GM23338 (cell line): ENCODE data around the gene LTBP2. TPM values are rescaled to one million over a fixed set of nuclear protein-coding genes. Genes with fewer than 3 reads are reported as not detected.

Source experiments
- ATAC-seq: fragments of 200-7000 bp; cut with Tn5 transposase; 3 replicates; pipeline ENCODE4 v1.9.1; 2020
- DNase-seq: peaks from one replicate; pipeline ENCODE4 v3.0.0-alpha.2; 2015; ENCODE audit warnings: low spot score
- H2AFZ ChIP-seq: fragments of 200-600 bp; sonication (generic); 2 replicates; pipeline ENCODE4 v1.8.0; 2016; ENCODE audit warnings: antibody characterized with exemption, mild to moderate bottlenecking, moderate library complexity
- H3F3A ChIP-seq: fragments of 200-600 bp; sonication (generic); replicated peaks from 2 replicates; pipeline ENCODE4 v1.8.0; 2017; ENCODE audit warnings: antibody characterized with exemption, mixed run types, low read depth
- H3K27ac ChIP-seq: fragments of 200-600 bp; sonication (generic); 2 replicates; pipeline ENCODE4 v1.6.1; 2016; ENCODE audit warnings: low read depth
- H3K27me3 ChIP-seq: fragments of 200-600 bp; sonication (generic); 2 replicates; pipeline ENCODE4 v1.8.0; 2016; ENCODE audit warnings: mild to moderate bottlenecking, mixed run types, moderate library complexity; ENCODE audit not compliant: insufficient read depth
- H3K36me3 ChIP-seq: fragments of 200-600 bp; sonication (generic); 2 replicates; pipeline ENCODE4 v1.8.0; 2016; ENCODE audit warnings: mild to moderate bottlenecking; ENCODE audit not compliant: insufficient read depth
- H3K4me1 ChIP-seq: fragments of 200-600 bp; sonication (generic); 2 replicates; pipeline ENCODE4 v1.8.0; 2016; ENCODE audit warnings: mild to moderate bottlenecking, moderate library complexity; ENCODE audit not compliant: insufficient read depth
- H3K4me2 ChIP-seq: fragments of 200-600 bp; sonication (generic); 2 replicates; pipeline ENCODE4 v1.7.1; 2017; ENCODE audit warnings: mixed run types
- H3K4me3 ChIP-seq: fragments of 200-600 bp; sonication (generic); 2 replicates; pipeline ENCODE4 v1.6.1; 2016; ENCODE audit warnings: mixed run types
- H3K79me2 ChIP-seq: fragments of 200-600 bp; sonication (generic); replicated peaks from 2 replicates; pipeline ENCODE4 v1.8.0; 2017; ENCODE audit warnings: mild to moderate bottlenecking; ENCODE audit not compliant: insufficient read depth
- H3K9me2 ChIP-seq: fragments of 200-600 bp; sonication (generic); 2 replicates; pipeline ENCODE4 v1.8.0; 2017; ENCODE audit not compliant: insufficient read depth
- H4K20me1 ChIP-seq: fragments of 200-600 bp; sonication (generic); replicated peaks from 2 replicates; pipeline ENCODE4 v1.8.0; 2017; ENCODE audit warnings: mild to moderate bottlenecking; ENCODE audit not compliant: insufficient read depth
- H3K27ac Mint-ChIP-seq: 2 replicates; pipeline ENCODE4 v1.8.0; 2020; ENCODE audit warnings: inconsistent platforms, mild to moderate bottlenecking, moderate library complexity, mixed read lengths
- H3K27me3 Mint-ChIP-seq: 3 replicates; pipeline ENCODE4 v1.8.0; 2022; ENCODE audit warnings: low read depth, mild to moderate bottlenecking, moderate library complexity, mixed read lengths, inconsistent platforms; ENCODE audit not compliant: insufficient read depth, poor library complexity
- H3K36me3 Mint-ChIP-seq: 3 replicates; pipeline ENCODE4 v1.8.0; 2021; ENCODE audit warnings: low read depth, mild to moderate bottlenecking, inconsistent platforms, moderate library complexity, mixed read lengths
- H3K4me1 Mint-ChIP-seq: 3 replicates; pipeline ENCODE4 v1.8.0; 2020; ENCODE audit warnings: mild to moderate bottlenecking, inconsistent platforms, mixed read lengths
- H3K4me3 Mint-ChIP-seq: 3 replicates; pipeline ENCODE4 v1.8.0; 2021; ENCODE audit warnings: moderate library complexity, mild to moderate bottlenecking, inconsistent platforms, mixed read lengths
- H3K9me3 Mint-ChIP-seq: 3 replicates; pipeline ENCODE4 v1.8.0; 2020; ENCODE audit warnings: moderate library complexity, mild to moderate bottlenecking, inconsistent platforms, mixed read lengths
- NANOG ChIP-seq: IDR thresholded peaks from 2 replicates; pipeline ENCODE4 v1.6.1; 2016; ENCODE audit warnings: antibody characterized with exemption, borderline replicate concordance
- STAT1 ChIP-seq: IDR thresholded peaks from one replicate; pipeline ENCODE4 v1.6.1; 2016; ENCODE audit warnings: antibody characterized with exemption; ENCODE audit not compliant: unreplicated experiment
- polyA plus RNA-seq: library from polyadenylated mRNA; unstranded; fragments of >200 nt; fragmentation: Nextera tagmentation; extraction: Ambion mirVana; gene quantifications from 2 replicates; pipeline ENCODE4 v1.2.1, GENCODE V29; 2016
- total RNA-seq: library from RNA; depleted of rRNA; stranded (reverse); fragments of >200 nt; shearing (Covaris generic); gene quantifications from 2 replicates; pipeline ENCODE4 v1.2.3, GENCODE V29; 2014
- TF ChIP-seq, protein P1 (sequence below): fragments of 250-450 bp; sonication (Bioruptor Pico); IDR thresholded peaks from 2 replicates; pipeline ENCODE4 v1.5.0; 2020; ENCODE audit warnings: mild to moderate bottlenecking, moderate library complexity
- TF ChIP-seq, protein P2 (sequence below): IDR thresholded peaks from 2 replicates; pipeline ENCODE4 v1.6.1; 2016; ENCODE audit warnings: antibody characterized with exemption
- TF ChIP-seq, protein P3 (sequence below), 2 experiments: fragments of 200-600 bp in 1 of 2; sonication (generic) in 1 of 2; conservative IDR thresholded peaks; 2 replicates each; pipeline versions ENCODE4 v1.5.1 to v1.6.1; 2016 to 2017; ENCODE audit warnings: antibody characterized with exemption in 2 of 2, low read depth in 2 of 2, mild to moderate bottlenecking in 2 of 2, moderate library complexity in 1 of 2

LTBP2 gene
- total and polyA plus RNA-seq, 2 experiments from 2014 or later, result 0.27 to 0.49 TPM

DNA sequence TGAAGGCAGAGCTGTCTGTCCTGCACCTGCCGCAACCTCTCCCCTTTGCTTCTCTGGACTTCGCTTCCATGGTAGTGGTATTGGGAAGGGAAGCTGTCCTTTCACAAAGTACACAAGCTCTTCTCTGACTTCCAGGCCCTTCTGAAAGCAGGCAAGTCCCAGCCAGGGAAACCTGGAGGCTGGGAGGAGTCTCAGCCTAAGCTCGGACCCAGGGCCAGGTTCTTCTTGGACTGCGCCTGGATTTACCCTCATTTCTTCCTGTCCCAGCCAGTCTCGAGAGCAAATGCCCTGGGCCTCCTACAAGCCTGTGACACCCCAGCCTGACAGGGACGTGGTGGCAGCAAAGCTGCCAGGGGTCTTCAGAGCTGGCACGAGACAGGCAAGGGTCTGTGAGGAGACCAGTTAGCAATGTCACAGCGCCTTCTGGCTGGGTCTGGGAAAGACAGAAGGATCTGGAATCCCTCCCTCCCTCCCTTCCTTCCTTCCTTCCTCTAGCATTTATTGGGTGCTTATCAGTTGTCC, 96.1 kb downstream of the LTBP2 start (continued):
- TF ChIP-seq, protein P1, sequence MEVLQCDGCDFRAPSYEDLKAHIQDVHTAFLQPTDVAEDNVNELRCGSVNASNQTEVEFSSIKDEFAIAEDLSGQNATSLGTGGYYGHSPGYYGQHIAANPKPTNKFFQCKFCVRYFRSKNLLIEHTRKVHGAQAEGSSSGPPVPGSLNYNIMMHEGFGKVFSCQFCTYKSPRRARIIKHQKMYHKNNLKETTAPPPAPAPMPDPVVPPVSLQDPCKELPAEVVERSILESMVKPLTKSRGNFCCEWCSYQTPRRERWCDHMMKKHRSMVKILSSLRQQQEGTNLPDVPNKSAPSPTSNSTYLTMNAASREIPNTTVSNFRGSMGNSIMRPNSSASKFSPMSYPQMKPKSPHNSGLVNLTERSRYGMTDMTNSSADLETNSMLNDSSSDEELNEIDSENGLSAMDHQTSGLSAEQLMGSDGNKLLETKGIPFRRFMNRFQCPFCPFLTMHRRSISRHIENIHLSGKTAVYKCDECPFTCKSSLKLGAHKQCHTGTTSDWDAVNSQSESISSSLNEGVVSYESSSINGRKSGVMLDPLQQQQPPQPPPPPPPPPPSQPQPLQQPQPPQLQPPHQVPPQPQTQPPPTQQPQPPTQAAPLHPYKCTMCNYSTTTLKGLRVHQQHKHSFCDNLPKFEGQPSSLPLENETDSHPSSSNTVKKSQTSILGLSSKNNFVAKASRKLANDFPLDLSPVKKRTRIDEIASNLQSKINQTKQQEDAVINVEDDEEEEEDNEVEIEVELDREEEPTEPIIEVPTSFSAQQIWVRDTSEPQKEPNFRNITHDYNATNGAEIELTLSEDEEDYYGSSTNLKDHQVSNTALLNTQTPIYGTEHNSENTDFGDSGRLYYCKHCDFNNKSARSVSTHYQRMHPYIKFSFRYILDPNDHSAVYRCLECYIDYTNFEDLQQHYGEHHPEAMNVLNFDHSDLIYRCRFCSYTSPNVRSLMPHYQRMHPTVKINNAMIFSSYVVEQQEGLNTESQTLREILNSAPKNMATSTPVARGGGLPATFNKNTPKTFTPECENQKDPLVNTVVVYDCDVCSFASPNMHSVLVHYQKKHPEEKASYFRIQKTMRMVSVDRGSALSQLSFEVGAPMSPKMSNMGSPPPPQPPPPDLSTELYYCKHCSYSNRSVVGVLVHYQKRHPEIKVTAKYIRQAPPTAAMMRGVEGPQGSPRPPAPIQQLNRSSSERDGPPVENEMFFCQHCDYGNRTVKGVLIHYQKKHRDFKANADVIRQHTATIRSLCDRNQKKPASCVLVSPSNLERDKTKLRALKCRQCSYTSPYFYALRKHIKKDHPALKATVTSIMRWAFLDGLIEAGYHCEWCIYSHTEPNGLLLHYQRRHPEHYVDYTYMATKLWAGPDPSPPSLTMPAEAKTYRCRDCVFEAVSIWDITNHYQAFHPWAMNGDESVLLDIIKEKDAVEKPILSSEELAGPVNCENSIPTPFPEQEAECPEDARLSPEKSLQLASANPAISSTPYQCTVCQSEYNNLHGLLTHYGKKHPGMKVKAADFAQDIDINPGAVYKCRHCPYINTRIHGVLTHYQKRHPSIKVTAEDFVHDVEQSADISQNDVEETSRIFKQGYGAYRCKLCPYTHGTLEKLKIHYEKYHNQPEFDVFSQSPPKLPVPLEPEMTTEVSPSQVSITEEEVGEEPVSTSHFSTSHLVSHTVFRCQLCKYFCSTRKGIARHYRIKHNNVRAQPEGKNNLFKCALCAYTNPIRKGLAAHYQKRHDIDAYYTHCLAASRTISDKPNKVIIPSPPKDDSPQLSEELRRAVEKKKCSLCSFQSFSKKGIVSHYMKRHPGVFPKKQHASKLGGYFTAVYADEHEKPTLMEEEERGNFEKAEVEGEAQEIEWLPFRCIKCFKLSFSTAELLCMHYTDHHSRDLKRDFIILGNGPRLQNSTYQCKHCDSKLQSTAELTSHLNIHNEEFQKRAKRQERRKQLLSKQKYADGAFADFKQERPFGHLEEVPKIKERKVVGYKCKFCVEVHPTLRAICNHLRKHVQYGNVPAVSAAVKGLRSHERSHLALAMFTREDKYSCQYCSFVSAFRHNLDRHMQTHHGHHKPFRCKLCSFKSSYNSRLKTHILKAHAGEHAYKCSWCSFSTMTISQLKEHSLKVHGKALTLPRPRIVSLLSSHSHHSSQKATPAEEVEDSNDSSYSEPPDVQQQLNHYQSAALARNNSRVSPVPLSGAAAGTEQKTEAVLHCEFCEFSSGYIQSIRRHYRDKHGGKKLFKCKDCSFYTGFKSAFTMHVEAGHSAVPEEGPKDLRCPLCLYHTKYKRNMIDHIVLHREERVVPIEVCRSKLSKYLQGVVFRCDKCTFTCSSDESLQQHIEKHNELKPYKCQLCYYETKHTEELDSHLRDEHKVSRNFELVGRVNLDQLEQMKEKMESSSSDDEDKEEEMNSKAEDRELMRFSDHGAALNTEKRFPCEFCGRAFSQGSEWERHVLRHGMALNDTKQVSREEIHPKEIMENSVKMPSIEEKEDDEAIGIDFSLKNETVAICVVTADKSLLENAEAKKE (CRISPR knock-in tag), result no peak
- TF ChIP-seq STAT1, result no peak
- TF ChIP-seq, protein P2, sequence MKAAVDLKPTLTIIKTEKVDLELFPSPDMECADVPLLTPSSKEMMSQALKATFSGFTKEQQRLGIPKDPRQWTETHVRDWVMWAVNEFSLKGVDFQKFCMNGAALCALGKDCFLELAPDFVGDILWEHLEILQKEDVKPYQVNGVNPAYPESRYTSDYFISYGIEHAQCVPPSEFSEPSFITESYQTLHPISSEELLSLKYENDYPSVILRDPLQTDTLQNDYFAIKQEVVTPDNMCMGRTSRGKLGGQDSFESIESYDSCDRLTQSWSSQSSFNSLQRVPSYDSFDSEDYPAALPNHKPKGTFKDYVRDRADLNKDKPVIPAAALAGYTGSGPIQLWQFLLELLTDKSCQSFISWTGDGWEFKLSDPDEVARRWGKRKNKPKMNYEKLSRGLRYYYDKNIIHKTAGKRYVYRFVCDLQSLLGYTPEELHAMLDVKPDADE, result no peak
- no peak for TF ChIP-seq NANOG

DNA sequence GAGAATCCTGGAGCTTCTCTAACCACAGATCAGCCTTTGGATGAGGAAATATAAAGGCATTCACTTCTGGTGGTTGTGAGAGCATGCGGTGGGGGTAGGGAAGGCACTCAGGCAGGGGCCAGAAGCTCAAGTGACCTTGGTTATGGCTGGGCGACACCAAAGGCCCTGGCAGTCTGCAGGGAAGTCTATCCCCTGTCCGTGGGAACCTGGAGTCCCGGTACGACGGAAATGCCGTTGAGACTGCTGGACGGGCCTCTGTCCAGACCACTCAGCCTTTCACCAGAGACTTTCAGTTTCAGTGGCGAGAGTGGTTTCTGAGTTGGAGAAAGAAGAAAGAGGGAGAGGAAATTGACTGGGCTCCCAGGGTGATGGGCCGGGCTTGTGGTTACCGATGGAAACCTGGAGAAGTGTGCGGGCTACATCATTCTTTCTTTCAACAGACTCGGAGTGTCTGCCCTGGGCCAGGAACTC, 97.5 kb downstream of the LTBP2 start:
- H2AFZ ChIP-seq, result peak overlapping the region; percentile 83
- H3K4me3 ChIP-seq, result no peak overlapping the region
- Mint-ChIP-seq H3K27ac (no peak overlapping the region), H3K36me3 (no peaks in the 10 kb centered on the region), H3K9me3 (no peaks in the 10 kb centered on the region; the same call in 2 of the 3 replicates), H3K27me3 (peaks cover 27% of the 10 kb centered on the region), H3K4me1 (peaks cover 34% of the 10 kb centered on the region), H3K4me3 (no peak overlapping the region)
- H3K9me2 ChIP-seq, result no peaks in the 10 kb centered on the region; the same call in 1 of the 2 replicates
- H3K36me3 ChIP-seq, result no peaks in the 10 kb centered on the region
- no peak overlapping the region for H3K4me2 ChIP-seq
- H3K79me2 ChIP-seq, result no peaks in the 10 kb centered on the region
- no peaks in the 10 kb centered on the region for H3K27me3 ChIP-seq
- peak; percentile 37 for DNase-seq
- TF ChIP-seq, protein P3, sequence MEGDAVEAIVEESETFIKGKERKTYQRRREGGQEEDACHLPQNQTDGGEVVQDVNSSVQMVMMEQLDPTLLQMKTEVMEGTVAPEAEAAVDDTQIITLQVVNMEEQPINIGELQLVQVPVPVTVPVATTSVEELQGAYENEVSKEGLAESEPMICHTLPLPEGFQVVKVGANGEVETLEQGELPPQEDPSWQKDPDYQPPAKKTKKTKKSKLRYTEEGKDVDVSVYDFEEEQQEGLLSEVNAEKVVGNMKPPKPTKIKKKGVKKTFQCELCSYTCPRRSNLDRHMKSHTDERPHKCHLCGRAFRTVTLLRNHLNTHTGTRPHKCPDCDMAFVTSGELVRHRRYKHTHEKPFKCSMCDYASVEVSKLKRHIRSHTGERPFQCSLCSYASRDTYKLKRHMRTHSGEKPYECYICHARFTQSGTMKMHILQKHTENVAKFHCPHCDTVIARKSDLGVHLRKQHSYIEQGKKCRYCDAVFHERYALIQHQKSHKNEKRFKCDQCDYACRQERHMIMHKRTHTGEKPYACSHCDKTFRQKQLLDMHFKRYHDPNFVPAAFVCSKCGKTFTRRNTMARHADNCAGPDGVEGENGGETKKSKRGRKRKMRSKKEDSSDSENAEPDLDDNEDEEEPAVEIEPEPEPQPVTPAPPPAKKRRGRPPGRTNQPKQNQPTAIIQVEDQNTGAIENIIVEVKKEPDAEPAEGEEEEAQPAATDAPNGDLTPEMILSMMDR (conservative IDR thresholded peaks at IDR 0.05; ENCODE audit: low read depth in 2 of 2), result no peak
- ATAC-seq, result no peak
- no peak overlapping the region for H3K27ac ChIP-seq
- no peaks in the 10 kb centered on the region for H3K4me1 ChIP-seq
- H3F3A ChIP-seq, result no peaks in the 10 kb centered on the region
- H4K20me1 ChIP-seq, result no peaks in the 10 kb centered on the region
